ENCODE measurements around the gene EOGT.
A peak's percentile ranks its signal among the peaks of the same experiment; 100 is the strongest.

The EOGT gene

DNA sequence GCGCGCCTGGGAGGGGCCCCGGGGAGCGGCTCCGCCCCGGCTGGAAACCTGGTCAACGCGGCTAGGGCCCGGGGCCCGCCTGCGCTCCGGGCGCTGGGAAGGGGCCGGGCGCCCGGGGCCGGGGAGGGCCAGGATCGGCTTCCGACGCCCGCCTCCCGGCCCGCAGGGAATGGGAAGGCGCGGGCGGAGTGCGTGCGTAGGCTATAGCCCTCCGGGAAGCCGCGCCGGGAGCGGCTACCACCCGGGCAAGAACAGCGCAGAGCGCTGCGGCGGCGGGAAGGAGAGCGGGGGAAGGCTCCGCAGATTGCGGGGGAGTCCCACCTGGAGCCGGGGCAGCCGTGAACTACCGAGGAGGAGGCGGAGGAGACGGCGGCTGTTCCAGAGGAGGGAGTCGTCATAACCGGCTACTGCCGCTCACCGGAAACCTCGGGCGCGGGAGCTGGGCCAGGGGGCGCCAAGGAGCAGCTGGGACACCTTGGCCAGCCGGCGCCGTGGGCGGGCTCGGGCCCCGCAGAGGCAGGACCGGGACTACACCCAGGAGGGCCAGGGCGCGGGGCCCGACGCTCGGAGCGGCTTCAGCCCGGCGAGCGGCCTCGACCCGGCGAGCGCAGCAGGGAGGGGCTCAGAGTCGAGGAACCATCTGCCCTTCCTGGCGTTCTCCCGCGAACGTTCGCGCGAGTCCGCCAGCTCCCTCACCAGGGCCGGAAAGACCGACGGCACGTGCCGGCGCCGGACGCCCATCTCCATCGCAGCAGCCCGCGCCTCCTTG, at the start of gene EOGT:
Gene EOGT, minus strand, starts transcription at position 432 of the 769 bp plus-strand sequence. CDS start 3,838 bp downstream, outside the sequence.
- DNase-seq: peak; percentile 88

DNA sequence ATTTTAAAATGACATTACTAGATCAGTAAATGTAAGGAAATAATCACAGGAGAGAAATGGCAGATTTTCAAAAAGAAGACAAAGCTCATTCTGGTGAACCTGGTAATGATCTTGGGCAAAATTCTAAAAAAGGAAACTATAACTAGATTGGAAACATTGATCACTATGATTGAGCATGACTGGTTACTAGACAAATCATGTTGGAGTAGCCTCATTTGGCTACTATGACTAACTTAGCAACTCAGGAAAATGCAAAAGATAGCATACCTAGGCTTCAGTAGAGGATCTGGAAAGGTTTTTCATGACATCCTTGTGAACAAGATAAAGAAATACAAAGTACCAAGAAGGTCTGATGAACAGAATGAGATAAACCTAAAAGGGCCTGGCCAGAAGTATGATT, 46.2 kb upstream of the EOGT start:
- no peak for DNase-seq

DNA sequence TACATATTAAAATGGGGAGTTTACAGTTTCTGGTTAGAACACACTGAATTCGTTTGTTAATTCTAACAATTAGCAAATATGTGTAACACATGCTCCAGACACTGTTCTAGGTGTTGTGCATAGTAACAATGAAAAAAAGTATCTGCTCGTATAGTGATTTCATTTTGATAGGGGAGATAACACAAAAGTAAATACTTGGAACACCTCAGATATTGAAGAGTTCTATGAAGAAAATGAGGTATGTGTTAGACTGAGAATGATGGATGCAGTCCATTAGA, 45.4 kb upstream of the EOGT start:
- DNase-seq: no peak

DNA sequence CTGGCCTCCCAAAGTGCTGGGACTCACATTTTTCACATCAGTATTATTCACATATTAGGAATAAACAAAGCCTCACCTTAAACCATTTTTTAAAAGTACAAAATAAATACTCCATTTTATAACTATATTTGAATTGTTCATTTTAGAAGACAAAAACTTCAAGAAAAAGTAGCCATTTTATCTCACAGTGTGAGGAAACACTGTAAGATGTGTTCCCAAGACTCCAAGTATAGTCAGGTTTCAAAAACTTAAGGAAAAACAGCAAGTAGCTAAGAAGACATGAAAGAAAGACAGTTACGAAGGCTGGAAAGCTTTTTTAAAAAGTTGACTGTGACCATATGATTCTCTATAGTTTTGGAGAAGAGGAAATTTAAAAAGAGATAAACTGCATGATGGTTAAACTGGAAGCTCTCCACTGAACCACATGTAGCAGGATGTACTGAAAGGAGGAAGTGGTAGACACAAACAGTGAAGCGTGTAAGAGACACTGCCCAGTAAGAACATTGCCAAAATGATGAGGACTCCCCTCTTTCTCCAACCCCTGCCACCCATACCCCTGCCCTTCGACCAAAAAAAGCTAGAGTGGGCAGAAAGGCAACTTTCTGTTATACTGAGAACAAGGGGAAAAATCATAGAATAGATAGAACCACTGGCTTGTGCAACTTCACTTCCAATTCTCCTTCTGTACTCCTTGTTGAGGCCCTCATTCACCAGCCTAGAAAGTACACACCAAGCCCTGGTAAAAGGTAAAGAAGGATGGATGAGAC, 44.9 kb upstream of the EOGT start:
- no peak for DNase-seq

DNA sequence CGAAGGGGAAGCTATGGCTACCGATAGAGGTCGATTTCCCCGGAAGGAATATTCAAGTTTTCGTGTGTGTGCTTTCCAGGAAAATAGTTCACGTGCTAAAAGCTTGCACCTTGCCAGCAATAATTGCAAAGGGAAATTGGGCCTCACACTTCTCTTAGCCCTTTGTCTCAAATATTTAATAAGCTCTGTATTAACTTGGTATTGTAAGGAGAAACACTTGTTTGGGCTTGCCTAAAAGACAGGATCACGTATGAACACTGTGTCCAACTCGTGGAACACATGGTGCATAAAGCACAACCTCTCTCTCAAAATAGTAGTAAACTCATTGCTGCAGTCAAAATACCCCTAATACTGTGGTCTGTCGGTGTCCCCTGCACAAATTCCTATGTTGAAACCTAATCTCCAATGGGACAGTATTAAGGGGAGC, 39.0 kb upstream of the EOGT start:
- DNase-seq: no peak

DNA sequence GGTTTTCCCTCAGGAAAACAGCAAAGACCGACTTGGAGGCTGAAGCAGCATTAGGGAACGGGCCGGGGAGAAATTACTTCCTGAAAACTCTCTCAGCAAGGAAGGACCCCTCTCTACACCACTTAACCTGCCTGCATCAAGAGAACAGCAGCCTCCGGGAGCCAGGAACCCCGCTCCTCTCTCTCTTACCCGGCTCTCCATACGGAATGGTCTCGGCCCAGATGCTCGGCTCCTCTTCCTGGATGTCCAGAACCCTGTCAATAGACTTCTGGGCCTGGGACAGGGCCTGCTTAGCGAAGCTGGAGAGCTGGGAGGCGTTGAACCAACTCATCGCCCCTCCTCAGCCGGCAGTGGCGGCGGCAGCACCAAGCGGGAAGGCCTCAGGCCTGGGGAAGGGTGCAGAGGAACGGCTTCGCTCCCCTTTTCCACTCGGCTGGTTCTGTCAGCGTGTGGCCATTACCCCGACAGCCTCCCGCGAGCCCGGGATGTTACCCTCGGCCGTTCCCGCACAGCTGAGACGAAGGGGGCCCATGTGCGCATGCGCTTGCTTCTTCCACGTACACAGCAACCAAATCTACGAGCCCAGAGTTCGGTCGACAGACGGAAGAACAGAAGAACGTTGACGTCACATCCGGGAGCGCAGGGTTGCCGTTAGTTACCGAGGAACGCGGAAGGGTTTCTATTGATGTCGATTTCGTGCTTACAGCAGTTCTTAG, 38.4 kb upstream of the EOGT start, which contains the start of gene TMF1:
Gene TMF1, minus strand, starts transcription at position 578 of the 716 bp plus-strand sequence. Its CDS starts 247 bp downstream, at position 331.
- DNase-seq: no peak

DNA sequence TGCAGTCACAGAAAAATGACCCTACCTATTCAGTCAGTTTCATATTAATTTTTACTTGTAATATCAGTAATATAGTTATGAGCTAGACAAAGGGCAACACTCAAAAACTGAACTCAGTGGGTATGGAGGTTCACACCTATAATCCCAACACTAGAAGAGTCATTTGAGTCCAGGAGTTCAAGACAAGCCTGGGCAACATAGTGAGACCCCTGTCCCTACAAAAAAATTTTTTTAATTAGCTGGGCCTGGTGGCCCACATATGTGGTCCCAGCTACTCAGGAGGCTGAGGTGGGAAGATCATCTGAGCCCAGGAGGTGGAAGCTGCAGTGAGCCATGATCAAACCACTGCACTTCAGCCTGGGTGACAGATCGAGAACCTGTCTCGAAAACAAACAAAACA, 35.5 kb upstream of the EOGT start:
- no peak for DNase-seq

DNA sequence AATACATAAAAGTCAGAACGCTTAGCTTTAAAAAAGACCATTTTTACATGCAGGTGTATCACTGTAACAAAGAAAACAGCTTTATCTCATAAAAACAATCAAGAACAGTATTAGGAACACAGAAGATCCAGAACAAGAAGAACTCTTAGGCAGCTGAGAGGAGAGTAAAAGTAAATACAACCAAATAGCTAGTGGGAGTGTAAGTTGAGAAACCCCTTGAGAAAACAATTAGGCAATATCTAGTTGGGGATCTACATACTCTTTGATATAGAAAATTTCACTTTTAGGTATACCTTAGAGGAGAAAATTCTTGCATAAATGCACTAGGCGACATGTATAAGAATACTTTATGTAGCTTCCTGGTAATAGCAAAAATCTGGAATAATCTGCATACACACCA, 31.1 kb upstream of the EOGT start:
- no peak for DNase-seq

DNA sequence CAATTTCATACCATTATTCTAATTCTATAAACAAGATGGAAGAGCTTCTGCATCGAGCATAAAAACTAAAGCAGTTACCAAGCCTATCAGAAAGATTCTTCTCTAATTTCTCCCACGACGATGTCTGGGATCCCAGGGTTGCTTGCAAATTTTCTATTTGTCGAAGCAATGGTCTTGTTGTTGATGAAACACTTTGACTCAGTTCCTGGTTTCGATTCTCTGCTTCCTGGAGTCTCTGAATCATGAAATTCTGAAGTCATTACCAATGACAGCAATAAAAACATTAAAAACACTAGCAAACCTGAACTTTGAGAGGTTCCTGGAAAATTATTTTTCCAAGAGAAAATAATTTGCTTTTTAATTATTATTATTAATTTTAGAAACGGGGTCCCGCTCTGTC, 20.0 kb upstream of the EOGT start:
- no peak for DNase-seq

DNA sequence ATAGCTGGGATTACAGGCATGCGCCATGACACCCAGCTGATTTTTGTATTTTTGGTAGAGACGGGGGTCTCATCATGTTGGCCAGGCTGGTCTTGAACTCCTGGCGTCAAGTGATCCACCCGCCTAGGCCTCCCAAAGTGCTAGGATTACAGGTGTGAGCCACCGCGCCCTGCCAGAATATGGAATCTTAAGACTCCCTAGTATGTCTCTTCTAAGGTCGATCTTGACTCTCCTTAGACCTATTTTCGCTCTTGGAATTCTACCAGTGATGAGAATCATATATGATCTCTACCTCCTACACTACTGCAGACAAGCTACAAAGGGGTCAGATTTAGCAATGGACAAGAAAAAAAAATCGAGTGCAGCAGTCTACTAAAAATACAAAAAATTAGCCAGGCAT, 19.3 kb upstream of the EOGT start:
- DNase-seq: no peak

DNA sequence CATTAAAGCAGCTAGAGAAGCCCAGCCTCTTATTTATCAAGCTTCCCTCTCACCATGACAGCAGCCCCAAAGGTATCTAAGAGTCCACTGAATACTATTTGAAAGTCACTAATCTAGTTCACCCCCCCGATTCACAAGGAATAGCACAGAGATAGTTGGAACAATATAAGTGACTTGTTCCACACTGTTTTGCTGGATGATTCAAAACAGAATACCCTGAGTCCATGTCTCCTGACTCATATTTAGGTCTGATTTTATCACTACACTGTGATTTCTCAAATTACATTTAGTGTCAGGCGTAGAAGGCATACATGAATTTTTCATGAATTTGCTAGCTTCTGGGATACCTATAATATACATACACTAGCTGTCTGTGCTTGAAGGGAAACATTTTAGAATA, 18.7 kb upstream of the EOGT start:
- DNase-seq: no peak

DNA sequence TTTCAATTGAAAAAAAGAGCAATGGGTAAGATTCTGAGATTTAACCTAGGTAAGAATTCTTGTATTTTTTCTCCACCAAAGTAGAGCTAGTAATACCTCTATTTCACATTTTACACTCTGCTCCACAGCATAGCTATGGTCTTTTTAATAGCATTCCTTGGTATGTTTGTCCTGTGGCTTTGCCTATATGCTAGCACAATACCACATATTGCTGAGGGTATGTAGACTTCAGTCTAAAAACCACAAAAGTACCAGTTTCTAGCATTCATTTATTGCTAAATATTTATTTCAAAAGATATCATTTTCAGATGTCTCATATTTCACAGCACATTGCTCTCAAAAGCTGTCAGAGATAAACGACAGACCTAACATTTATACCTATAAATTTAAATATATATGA, 18.2 kb upstream of the EOGT start:
- DNase-seq: no peak

DNA sequence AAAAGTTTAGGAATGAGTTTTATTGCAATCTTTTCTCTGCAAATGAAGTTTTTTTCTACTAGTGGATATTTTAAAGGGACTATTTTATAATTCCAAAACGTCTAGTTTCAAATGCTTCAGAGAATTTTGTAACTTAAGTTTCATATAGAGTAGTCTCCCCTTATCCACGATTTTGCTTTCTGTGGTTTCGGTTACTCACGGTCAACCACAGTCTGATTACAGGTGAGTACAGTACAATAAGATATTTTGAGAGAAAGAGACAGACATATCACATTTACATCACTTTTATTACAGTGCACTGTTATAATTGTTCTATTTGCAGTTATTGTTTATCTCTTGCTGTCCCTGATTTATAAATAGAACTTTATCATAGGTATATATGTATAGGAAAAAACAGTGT, 7.4 kb upstream of the EOGT start:
- DNase-seq: no peak

DNA sequence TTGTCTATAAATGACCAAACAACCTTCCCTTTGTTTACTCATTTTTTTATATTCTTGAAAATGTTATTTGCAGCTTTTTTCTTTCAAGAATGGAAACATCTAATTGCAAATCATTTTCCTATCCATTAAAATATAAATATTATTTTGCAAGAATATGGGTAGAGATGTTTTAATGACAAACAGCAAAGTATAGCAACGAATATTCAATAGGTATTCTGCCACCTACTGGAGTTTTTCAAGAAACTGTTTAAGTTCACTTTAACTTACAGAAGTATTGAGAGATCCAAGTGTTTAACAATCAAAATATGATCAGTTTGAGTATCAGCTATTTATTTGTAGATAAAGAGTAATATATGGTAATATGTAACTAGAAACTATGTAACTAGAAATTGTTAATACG, 6.9 kb upstream of the EOGT start:
- peak; percentile 16 for DNase-seq

DNA sequence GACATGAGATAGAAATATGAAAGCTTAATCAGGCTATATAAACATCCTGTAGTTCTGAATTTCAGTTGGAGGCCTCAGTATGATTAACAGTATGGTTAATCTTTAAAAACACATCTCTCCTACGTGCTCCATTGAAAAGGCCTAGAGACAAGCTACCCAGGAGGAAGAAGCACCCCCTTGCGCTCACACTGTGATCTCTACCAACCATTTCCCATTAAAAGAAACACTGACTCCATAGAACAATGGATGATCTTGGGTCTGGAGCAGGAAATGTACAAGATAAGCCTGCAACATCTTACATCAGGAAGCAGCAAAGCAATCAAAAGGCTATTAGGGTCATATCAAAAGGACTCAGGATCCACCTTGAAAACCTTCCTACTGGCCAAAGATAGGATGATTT, 3.4 kb upstream of the EOGT start:
- peak; percentile 3 for DNase-seq

DNA sequence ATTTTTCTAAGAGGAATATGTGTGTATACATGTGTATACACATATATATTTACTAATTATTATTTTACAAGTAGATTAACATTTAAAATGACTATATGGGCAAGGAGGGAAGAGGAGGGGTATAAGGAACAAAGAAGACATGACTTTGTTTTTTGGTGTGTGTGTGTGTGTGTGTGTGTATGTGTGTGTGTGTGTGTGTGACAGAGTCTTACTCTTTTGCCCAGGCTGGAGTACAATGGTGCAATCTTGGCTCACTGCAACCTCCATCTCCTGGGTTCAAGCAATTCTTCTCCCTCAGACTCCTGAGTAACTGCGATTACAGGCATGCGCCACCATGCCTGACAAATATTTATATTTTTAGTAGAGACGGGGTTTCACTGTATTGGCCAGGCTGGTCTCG, 2.6 kb upstream of the EOGT start:
- DNase-seq: no peak

DNA sequence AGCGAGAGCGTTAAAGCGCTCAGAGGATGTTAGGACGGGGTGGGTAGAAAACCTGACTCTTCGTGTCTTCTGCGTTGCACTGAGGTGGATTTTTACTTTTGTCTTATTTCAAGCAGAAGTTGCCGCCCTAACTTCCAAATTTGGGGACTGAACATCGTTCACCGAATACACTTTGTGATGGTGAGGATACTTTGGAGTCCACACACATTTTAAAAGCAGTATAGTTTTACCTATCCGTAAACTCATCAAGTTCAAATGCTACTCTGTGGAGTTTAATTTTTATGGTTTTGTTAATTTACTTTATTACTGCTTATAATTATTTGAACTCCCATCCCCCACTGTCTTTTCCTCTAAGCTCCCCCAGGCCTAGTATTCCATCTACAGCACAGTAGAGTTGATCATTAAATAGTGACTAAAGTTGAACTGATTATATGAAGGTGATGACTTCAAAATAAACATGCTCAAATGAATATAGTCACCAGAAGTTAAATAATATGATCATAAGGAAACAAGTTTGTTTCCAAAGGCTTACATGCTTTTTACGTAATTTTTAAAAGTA, 617 bp upstream of the EOGT start:
- peak; percentile 38 for DNase-seq

DNA sequence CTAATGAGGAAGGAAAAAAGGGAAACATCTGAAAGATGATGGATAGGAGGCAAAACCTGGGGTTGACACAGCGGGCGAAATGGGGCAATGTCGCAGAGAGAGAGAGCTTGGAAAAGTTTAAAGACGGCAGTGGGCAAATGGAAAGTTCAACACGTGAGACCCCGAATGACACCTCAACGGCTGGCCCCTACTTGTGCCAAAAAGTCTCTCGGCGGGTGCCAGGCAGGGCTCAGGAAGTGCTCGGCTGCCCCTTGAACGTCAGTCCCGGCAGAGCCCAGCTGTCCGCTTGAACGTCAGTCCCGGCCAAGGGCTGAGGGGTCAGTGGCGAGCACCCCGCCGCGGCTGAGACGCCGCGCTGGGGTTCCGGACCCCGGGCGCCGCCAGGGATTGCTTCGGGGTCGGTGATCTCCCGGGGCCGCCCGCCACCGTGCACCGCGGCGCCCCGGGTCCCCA, 658 bp downstream of the EOGT start:
- peak; percentile 44 for DNase-seq

DNA sequence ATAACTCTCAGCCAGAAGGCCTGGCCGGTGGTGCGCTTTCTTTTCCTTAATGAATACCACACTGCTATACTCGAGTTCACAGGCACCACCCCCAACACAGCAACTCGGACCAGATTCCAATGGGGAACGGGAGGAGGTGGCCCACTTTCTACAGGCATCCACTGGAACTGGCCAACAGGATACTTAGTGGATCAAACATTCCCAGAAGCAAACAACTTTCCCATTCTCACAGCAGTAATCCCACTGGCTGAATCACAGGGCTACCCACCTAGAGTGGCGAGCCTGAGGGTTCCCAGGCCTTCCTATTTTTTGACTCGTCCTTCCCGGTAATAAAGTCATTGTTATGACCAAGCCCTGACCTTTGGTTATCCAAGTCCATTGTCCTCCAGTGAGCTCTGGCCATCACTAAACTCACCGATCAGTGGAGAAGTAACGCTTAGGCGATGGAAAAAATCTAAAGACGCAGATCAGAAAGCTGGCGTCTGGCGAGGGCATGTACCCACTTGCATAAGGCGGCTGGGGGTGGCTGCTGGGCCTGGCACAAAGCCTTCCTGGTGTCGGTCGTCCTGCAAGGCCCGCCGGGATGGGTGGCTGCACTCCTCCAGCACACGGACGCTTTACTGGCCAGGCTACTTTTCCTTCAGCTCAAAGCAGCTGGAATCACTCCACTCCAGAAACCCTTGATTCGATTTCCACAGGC, 1.2 kb downstream of the EOGT start:
- DNase-seq: peak; percentile 51

DNA sequence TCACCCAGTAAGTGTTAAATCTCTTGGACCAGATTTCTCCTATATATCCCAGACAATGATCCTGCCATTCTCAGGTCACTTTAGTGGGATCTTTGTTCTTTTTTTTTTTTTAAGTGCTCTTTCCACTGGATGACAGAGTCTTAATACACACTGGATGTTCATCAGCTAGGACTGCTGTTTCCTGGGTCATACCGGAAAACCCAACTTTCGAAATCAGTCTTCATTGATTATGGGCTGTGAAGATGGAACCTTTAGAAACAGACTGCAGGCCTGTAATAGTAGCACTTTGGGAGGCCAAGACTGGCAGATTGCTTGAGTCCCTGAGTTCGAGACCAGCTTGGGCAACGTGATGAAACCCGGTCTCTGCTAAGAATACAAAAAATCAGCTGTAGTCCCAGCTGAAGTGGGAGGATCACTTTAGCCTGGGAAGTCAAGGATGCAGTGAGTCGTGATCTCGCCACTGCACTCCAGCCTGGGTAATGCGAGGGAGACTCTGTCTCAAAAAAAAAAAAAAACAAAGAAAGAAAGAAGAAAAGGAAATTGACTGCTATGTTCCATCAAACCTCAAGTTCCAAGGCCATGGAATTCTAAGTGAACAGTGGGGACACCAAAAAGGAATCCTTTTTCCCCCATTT, 2.3 kb downstream of the EOGT start:
- DNase-seq: no peak

DNA sequence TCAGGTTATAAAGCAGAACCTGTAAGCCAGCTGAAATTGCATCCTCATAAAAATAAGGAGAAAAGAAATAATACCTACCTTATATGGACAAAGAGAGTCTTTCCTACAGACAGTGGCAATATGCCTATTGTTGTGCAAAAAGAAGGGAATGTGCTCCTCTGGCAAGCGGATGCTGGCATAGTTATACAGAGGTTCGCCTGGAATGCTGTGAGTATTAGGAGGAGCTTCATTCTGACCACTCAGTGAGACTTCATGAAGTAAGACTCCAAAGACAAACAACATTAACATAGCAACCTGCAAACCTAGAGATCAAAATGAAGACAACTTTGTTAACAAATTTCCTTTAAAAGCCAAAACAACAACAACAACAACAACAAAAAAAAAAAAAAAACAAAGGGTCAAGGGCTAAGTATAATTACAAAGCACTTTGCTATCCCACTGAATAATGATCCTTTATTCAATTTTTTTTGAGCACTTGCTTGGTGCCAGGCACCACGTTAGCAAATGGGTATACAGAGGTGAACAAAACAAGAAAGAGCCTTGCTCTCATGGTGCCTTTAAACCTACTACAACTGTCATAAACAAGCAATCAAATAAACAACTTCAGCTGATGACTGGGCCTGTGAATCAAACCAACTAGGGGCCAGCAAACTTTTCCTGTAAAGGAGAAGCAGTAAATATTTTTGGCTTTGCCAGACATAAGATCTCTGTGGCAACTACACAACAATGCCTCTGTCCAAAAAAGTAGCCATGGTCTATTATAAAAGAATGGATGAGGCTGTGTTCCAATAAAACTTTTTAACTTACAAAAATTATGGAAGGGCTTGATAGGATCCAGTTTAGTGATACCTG, 3.7 kb downstream of the EOGT start:
- DNase-seq: peak; percentile 8
